ENCODE results near the gene SEMA4F. TPM values are rescaled to one million over a fixed set of nuclear protein-coding genes. Genes with fewer than 3 reads are reported as not detected.

The SEMA4F gene, protein sequence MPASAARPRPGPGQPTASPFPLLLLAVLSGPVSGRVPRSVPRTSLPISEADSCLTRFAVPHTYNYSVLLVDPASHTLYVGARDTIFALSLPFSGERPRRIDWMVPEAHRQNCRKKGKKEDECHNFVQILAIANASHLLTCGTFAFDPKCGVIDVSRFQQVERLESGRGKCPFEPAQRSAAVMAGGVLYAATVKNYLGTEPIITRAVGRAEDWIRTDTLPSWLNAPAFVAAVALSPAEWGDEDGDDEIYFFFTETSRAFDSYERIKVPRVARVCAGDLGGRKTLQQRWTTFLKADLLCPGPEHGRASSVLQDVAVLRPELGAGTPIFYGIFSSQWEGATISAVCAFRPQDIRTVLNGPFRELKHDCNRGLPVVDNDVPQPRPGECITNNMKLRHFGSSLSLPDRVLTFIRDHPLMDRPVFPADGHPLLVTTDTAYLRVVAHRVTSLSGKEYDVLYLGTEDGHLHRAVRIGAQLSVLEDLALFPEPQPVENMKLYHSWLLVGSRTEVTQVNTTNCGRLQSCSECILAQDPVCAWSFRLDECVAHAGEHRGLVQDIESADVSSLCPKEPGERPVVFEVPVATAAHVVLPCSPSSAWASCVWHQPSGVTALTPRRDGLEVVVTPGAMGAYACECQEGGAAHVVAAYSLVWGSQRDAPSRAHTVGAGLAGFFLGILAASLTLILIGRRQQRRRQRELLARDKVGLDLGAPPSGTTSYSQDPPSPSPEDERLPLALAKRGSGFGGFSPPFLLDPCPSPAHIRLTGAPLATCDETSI
- total RNA-seq = 10 to 100 TPM in 1 of 2 donors, 1 to 10 TPM in 1; 7.7 to 10.8 TPM
- 1 to 10 TPM; 1.4 to 6.7 TPM for polyA plus RNA-seq
- long read RNA-seq, donor 1, full-length matches to known transcripts = 4 of 20 reads
- long read RNA-seq, donor 1, partial matches to known transcripts = 6 of 20 reads
- long read RNA-seq, donor 1, other reads (novel, unspliced or antisense) = 10 of 20 reads
- long read RNA-seq, donor 2, full-length matches to known transcripts = 1 of 5 reads
- long read RNA-seq, donor 2, partial matches to known transcripts = 1 of 5 reads
- long read RNA-seq, donor 2, other reads (novel, unspliced or antisense) = 3 of 5 reads

DNA sequence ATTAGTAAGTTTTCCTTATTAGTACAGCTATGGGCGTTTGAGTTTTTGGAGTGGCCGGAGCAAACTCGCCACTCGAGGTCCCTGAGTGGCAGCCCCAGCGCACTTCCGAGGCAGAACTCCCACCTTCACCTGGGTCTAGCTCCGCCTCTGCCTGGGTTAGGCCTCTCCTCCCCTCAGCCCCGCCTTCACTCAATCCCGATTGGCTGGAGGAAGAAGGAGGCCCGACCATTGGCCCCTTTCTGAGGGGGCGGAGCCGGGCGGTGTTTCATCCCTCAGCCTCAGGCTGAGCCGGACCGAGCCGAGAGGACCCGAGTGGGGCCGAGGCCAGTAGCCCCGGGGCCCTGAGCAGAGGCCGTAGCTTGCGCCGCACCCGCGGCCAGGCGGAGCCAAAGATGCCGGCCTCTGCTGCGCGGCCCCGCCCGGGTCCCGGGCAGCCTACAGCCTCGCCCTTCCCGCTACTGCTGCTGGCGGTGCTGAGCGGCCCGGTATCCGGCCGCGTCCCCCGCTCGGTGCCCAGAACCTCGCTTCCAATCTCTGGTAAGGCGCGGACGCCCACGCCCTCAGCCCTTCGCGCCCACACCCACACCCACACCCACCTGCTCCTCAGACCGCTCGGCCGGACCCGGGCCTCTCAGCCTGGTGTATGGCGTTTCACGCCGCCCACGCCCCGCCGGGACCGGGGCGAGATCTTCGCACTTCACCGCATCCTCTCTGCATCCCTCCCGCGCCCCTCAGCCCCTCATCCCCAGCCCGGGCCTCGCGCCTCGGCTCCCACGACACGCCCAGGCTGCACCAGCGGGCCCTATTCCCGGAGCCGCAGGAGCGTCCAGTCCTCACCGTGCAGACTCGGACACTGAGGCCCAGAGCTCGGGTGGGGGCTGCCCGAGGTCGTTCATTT, at the start of gene SEMA4F:
Gene SEMA4F (plus strand): TSS at position 263 of the 898 bp plus-strand sequence. CDS start 130 bp downstream, at position 393.
- Histone ChIP-seq H3K4me3 (ENCODE audit: low read length in 2 of 2) (peak within 1 kb of the TSS; percentile 35 to 51), H3K36me3 (ENCODE audit: control insufficient read depth in 1 of 2, insufficient read depth in 2 of 2, low read length in 1 of 2) (no peaks in the 10 kb centered on the region), H3K4me1 (ENCODE audit: control insufficient read depth in 1 of 2, insufficient read depth in 2 of 2, low read length in 2 of 2) (no peaks in the 10 kb centered on the region), H3K27ac (ENCODE audit: low read depth in 1 of 2, low read length in 2 of 2) (no peak within 1 kb of the TSS), H3K9me3 (ENCODE audit: control insufficient read depth, low read length) (no peaks in the 10 kb centered on the region), H3K27me3 (ENCODE audit: control insufficient read depth in 1 of 2, insufficient read depth in 2 of 2, low read length in 1 of 2) (no peaks in the 10 kb centered on the region)
- peak; percentile 97 to 98 for DNase-seq
- WGBS, 2 donors = 0 to 1% methylated on average over 75 to 79 of the region's 79 CpGs
- peak; percentile 99 for ATAC-seq (ENCODE audit: low FRiP score)
- intact Hi-C loops (cut with DNase I) = no loop called here

DNA sequence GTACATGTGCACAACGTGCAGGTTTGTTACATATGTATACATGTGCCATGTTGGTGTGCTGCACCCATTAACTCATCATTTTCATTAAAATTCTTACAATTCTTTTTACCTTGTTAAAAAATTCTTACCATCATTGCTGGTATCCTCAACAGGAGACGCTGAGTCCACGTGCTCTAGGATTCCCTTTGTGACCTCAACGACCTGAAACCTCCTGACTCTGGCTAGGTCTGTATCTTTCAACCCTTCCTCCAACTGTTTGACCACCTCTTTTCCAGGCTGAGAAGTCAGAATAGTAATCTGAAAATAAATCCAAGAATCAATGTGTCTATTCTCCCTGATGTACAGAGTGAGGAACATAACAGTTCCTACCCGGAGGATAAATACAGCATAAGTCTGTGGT, 47.1 kb upstream of the SEMA4F start:
- 60 to 68% methylated on average over 5 of the region's 5 CpGs for WGBS, 2 donors
- DNase-seq (no peak), ATAC-seq (ENCODE audit: low FRiP score) (no peak)
- intact Hi-C loops (cut with DNase I) = no loop called here
- Histone ChIP-seq H3K4me3 (ENCODE audit: low read length in 2 of 2) (no peak overlapping the region), H3K27ac (ENCODE audit: low read depth in 1 of 2, low read length in 2 of 2) (no peak overlapping the region), H3K27me3 (ENCODE audit: control insufficient read depth in 1 of 2, insufficient read depth in 2 of 2, low read length in 1 of 2) (peaks cover 0 to 8% of the 10 kb centered on the region in 2 donors), H3K4me1 (ENCODE audit: control insufficient read depth in 1 of 2, insufficient read depth in 2 of 2, low read length in 2 of 2) (no peaks in the 10 kb centered on the region), H3K9me3 (ENCODE audit: control insufficient read depth, low read length) (peaks cover 3% of the 10 kb centered on the region), H3K36me3 (ENCODE audit: control insufficient read depth in 1 of 2, insufficient read depth in 2 of 2, low read length in 1 of 2) (no peaks in the 10 kb centered on the region)

DNA sequence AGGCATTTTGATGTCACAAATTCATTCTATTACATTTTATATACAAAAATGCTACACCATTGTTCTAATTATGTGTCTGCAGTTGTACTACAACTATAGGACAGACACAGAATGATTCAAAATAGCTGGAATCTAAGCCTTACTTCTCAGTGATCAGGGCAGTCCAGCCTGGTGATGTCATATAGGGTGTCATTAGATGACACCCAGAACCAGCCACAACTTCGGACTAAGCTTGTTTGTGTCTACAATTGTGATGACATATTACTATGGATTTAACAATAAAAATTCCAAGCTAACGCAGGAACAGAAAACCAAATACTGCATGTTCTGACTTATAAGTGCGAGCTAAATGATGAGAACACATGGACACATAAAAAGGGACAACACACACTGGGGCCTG, 36.9 kb upstream of the SEMA4F start:
- ATAC-seq (ENCODE audit: low FRiP score) (no peak), DNase-seq (no peak)
- no peaks in the 10 kb centered on the region for H3K4me1 ChIP-seq (ENCODE audit: control insufficient read depth in 1 of 2, insufficient read depth in 2 of 2, low read length in 2 of 2)
- H3K27me3 ChIP-seq (ENCODE audit: control insufficient read depth in 1 of 2, insufficient read depth in 2 of 2, low read length in 1 of 2) = peaks cover 0 to 2% of the 10 kb centered on the region in 2 donors
- no peaks in the 10 kb centered on the region for H3K36me3 ChIP-seq (ENCODE audit: control insufficient read depth in 1 of 2, insufficient read depth in 2 of 2, low read length in 1 of 2)
- H3K9me3 ChIP-seq (ENCODE audit: control insufficient read depth, low read length) = no peaks in the 10 kb centered on the region
- H3K27ac ChIP-seq (ENCODE audit: low read depth in 1 of 2, low read length in 2 of 2) = no peak overlapping the region
- no peak overlapping the region for H3K4me3 ChIP-seq (ENCODE audit: low read length in 2 of 2)
- intact Hi-C loops (cut with DNase I) = no loop called here
- WGBS, 2 donors = 79 to 80% methylated on average over 3 of the region's 3 CpGs

DNA sequence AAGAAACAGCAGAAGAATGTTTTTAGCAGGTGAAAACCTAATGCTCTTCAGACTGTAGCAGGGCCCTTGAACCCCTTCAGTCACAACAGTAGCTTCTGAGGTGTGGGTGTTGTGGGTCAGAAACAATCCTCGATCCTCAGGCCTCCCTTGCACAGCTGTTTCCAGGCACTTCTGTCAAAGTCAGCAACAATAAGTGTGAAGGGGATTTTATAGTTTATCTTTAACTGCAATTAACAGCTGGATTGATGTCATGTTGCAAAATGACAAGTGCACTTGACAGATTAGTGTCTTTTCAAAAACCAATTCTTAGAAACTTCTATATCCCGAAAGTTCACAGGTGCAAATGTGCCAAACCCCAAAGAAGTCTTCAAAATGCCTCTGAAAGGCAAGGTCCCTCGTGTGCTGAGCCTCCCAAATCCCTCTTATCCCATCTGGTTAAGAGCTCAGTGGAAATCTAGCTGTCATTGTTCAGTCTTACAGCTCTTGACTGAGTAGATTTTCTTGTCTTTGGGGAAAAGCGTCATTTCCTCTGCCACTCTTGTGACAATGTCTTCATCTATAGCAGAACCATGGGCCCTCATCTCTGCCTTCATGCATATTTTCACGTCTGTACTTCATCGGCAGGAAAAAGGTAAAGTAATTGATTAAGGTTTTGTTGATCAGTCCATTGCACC, 35.5 kb upstream of the SEMA4F start:
- peaks cover 0 to 2% of the 10 kb centered on the region in 2 donors for H3K27me3 ChIP-seq (ENCODE audit: control insufficient read depth in 1 of 2, insufficient read depth in 2 of 2, low read length in 1 of 2)
- H3K27ac ChIP-seq (ENCODE audit: low read depth in 1 of 2, low read length in 2 of 2) = no peak overlapping the region
- ATAC-seq (ENCODE audit: low FRiP score) (no peak), DNase-seq (no peak)
- no peak overlapping the region for H3K4me3 ChIP-seq (ENCODE audit: low read length in 2 of 2)
- no peaks in the 10 kb centered on the region for H3K9me3 ChIP-seq (ENCODE audit: control insufficient read depth, low read length)
- H3K4me1 ChIP-seq (ENCODE audit: control insufficient read depth in 1 of 2, insufficient read depth in 2 of 2, low read length in 2 of 2) = no peaks in the 10 kb centered on the region
- WGBS, 2 donors = 75 to 77% methylated on average over 6 of the region's 6 CpGs
- intact Hi-C loops (cut with DNase I) = no loop called here
- H3K36me3 ChIP-seq (ENCODE audit: control insufficient read depth in 1 of 2, insufficient read depth in 2 of 2, low read length in 1 of 2) = no peaks in the 10 kb centered on the region

DNA sequence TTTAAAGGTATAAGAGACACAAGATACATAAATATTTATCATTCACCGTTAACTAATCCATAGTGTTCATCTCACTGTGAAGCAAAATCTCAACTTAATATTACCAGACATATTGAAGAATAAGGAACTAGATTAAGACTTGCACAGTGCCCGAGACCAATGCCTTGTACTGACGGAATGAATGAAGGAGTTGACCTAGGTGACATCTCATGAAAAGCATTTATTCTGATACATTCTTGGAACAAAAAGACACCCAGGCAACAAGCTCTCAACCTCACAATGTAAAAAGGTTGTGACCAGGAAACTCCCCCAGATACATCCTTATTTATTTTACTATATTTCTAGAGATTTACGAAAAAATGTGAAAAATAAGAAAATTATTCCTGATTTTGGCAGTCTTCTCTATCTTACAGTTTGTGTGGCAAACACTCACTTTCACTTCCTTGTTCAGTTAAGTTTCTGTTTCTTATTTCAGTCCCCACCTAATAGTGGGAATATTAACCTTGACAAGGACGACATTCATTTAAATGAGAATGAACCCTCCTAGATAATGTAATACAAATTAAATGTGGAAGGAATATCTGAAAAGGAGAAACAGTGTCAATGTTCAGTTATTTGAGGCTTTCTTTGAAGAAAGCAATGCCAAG, 34.3 kb upstream of the SEMA4F start:
- Histone ChIP-seq H3K36me3 (ENCODE audit: control insufficient read depth in 1 of 2, insufficient read depth in 2 of 2, low read length in 1 of 2) (no peaks in the 10 kb centered on the region), H3K4me3 (ENCODE audit: low read length in 2 of 2) (no peak overlapping the region), H3K9me3 (ENCODE audit: control insufficient read depth, low read length) (no peaks in the 10 kb centered on the region), H3K27ac (ENCODE audit: low read depth in 1 of 2, low read length in 2 of 2) (no peak overlapping the region), H3K27me3 (ENCODE audit: control insufficient read depth in 1 of 2, insufficient read depth in 2 of 2, low read length in 1 of 2) (peaks cover 0 to 2% of the 10 kb centered on the region in 2 donors), H3K4me1 (ENCODE audit: control insufficient read depth in 1 of 2, insufficient read depth in 2 of 2, low read length in 2 of 2) (no peaks in the 10 kb centered on the region)
- ATAC-seq (ENCODE audit: low FRiP score) (no peak), DNase-seq (no peak)
- intact Hi-C loops (cut with DNase I) = no loop called here
- 78 to 79% methylated on average over 5 of the region's 5 CpGs for WGBS, 2 donors

DNA sequence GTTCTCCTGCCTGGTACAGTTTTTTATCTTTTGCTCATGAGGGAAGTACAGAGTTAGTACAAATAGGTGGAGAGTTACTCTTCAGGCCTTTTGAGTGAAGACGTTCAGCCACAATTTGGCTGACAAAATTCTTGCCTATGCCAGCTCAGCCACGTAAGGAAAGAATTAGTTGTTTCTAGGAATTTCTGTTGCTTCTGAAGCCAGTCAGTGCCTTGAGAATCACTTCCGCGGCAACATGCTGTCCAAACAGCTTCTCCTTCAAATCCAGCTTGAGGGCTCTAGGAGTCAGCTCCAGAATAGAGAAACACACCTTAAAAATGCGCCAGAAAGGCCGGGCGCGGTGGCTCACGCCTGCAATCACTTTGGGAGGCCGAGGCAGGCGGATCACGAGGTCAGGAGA, 33.4 kb upstream of the SEMA4F start:
- H3K36me3 ChIP-seq (ENCODE audit: control insufficient read depth in 1 of 2, insufficient read depth in 2 of 2, low read length in 1 of 2) = no peaks in the 10 kb centered on the region
- WGBS, 2 donors = 81 to 82% methylated on average over 12 of the region's 12 CpGs
- no peaks in the 10 kb centered on the region for H3K9me3 ChIP-seq (ENCODE audit: control insufficient read depth, low read length)
- H3K27me3 ChIP-seq (ENCODE audit: control insufficient read depth in 1 of 2, insufficient read depth in 2 of 2, low read length in 1 of 2) = peaks cover 0 to 2% of the 10 kb centered on the region in 2 donors
- no peaks in the 10 kb centered on the region for H3K4me1 ChIP-seq (ENCODE audit: control insufficient read depth in 1 of 2, insufficient read depth in 2 of 2, low read length in 2 of 2)
- DNase-seq (no peak), ATAC-seq (ENCODE audit: low FRiP score) (no peak)
- H3K4me3 ChIP-seq (ENCODE audit: low read length in 2 of 2) = no peak overlapping the region
- no peak overlapping the region for H3K27ac ChIP-seq (ENCODE audit: low read depth in 1 of 2, low read length in 2 of 2)
- intact Hi-C loops (cut with DNase I) = no loop called here

DNA sequence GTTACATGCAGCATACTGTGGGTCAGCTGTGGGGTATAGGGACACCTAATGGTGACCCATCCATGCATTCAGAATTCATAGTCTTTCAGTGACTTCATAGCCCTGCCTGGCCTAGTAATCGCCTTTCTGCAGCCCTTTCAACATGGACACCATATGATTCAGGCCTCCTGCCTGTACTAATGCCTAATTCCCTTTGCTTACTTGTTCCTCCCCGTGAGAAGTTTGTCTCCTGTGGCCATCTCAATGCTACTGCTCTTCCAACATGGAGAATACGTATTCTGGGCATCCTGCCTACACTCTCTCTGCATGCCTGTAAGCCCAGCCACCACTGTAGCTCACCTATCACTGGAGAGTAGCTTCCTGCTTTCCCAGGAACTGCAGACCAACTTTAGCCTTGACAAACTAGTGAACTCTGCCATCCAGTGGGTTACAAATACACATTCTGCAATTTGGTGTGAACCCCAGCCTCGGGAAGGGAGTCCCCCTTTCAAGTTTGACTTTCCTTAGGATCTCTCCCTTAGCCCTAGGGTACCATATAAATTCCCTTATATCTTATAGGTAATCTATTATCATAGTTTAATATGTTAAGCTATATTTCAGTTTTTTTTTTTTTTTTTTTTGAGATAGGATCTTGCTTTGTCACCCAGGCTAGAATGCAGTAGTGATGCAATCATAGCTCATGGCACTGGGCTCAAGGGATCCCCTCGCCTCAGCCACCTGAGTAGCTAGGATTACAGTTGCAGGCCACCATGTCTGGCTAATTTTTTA, 28.2 kb upstream of the SEMA4F start:
- H3K4me3 ChIP-seq (ENCODE audit: low read length in 2 of 2) = no peak overlapping the region
- 75 to 83% methylated on average over 5 of the region's 5 CpGs for WGBS, 2 donors
- ATAC-seq (ENCODE audit: low FRiP score) = no peak

More for the DNA sequence above, 28.2 kb upstream of the SEMA4F start:
- DNase-seq = no peak
- no peaks in the 10 kb centered on the region for H3K9me3 ChIP-seq (ENCODE audit: control insufficient read depth, low read length)
- no peaks in the 10 kb centered on the region for H3K36me3 ChIP-seq (ENCODE audit: control insufficient read depth in 1 of 2, insufficient read depth in 2 of 2, low read length in 1 of 2)
- H3K27me3 ChIP-seq (ENCODE audit: control insufficient read depth in 1 of 2, insufficient read depth in 2 of 2, low read length in 1 of 2) = no peaks in the 10 kb centered on the region
- H3K27ac ChIP-seq (ENCODE audit: low read depth in 1 of 2, low read length in 2 of 2) = no peak overlapping the region
- intact Hi-C loops (cut with DNase I) = no loop called here
- peaks cover 0 to 1% of the 10 kb centered on the region in 2 donors for H3K4me1 ChIP-seq (ENCODE audit: control insufficient read depth in 1 of 2, insufficient read depth in 2 of 2, low read length in 2 of 2)

Measured in aorta (tissue), 5 donors.